NCI-H2171 (cell line): Measurements from ENCODE around the gene LRP8.
A peak's percentile ranks its signal among the peaks of the same experiment; 100 is the strongest.

Experiments used
- DNase-seq: peaks from one replicate; lab custom pipeline; 2025; lab: John Stamatoyannopoulos, UW

Gene LRP8

GRCh38 chr1:53281133-53281532, 46.7 kb downstream of the LRP8 start:
- no peak for DNase-seq

- no peak for DNase-seq
These were observed 47.4 kb downstream of the LRP8 start for GRCh38 chr1:53280496-53280895.

- DNase-seq = no peak
These were observed 48.3 kb downstream of the LRP8 start for GRCh38 chr1:53279296-53280200.

- DNase-seq = no peak
These were observed 49.6 kb downstream of the LRP8 start for GRCh38 chr1:53278298-53278725.

- DNase-seq = no peak
These were observed 50.5 kb downstream of the LRP8 start for GRCh38 chr1:53277326-53277725.

- no peak for DNase-seq
These were observed 51.0 kb downstream of the LRP8 start for GRCh38 chr1:53276902-53277281.

GRCh38 chr1:53276153-53276901, 51.5 kb downstream of the LRP8 start:
- no peak for DNase-seq

GRCh38 chr1:53275566-53275965, 52.3 kb downstream of the LRP8 start:
- no peak for DNase-seq

- no peak for DNase-seq
These were observed 53.2 kb downstream of the LRP8 start for GRCh38 chr1:53274541-53275185.

- DNase-seq = no peak
These were observed 53.8 kb downstream of the LRP8 start for GRCh38 chr1:53274026-53274425.

- DNase-seq = no peak
These were observed 54.3 kb downstream of the LRP8 start for GRCh38 chr1:53273526-53273925.

GRCh38 chr1:53272349-53272748, 55.5 kb downstream of the LRP8 start:
- no peak for DNase-seq

- DNase-seq = no peak
These were observed 56.3 kb downstream of the LRP8 start for GRCh38 chr1:53271446-53272090.

GRCh38 chr1:53270873-53271272, 57.0 kb downstream of the LRP8 start:
- no peak for DNase-seq

- no peak for DNase-seq
These were observed 57.8 kb downstream of the LRP8 start for GRCh38 chr1:53270107-53270506.

- DNase-seq = no peak
These were observed 60.1 kb downstream of the LRP8 start for GRCh38 chr1:53267761-53268160.

- DNase-seq = peak; percentile 12
These were observed 61.8 kb downstream of the LRP8 start for GRCh38 chr1:53266038-53266437.

- no peak for DNase-seq
These were observed 62.3 kb downstream of the LRP8 start for GRCh38 chr1:53265581-53265980.

- DNase-seq = no peak
These were observed 63.8 kb downstream of the LRP8 start for GRCh38 chr1:53264048-53264447.

- no peak for DNase-seq
These were observed 65.9 kb downstream of the LRP8 start for GRCh38 chr1:53262000-53262399.

GRCh38 chr1:53260631-53261247, 67.1 kb downstream of the LRP8 start:
- DNase-seq = no peak

GRCh38 chr1:53259932-53260331, 67.9 kb downstream of the LRP8 start:
- DNase-seq = no peak
